Measurements from ENCODE around the gene PYGO2.

GRCh38 chr1:154975409-154976059 is 14.0 kb upstream of the PYGO2 start:
- no peak for TF ChIP-seq ZNF8 (CRISPR knock-in tag; IDR thresholded peaks at IDR 0.05)
- TF ChIP-seq RARB (CRISPR knock-in tag; IDR thresholded peaks at IDR 0.05): no peak
- no peak for TF ChIP-seq SNAI2 (CRISPR knock-in tag; IDR thresholded peaks at IDR 0.05)
- no peak for TF ChIP-seq PATZ1 (CRISPR knock-in tag; IDR thresholded peaks at IDR 0.05; ENCODE audit: borderline replicate concordance)

Measured in SK-N-SH treated with all-trans-retinoic acid at 6 μM for 48 hours (cell line).